HepG2 (cell line): ENCODE data around the gene TMEM233. TPM values are rescaled to one million over a fixed set of nuclear protein-coding genes. Genes with fewer than 3 reads are reported as not detected.

Experiments
- AKNA ChIP-seq: sonication (generic); formaldehyde crosslinking; IDR thresholded peaks from 2 replicates; pipeline ENCODE4 v1.4.0; 2020; ENCODE audit warnings: missing genetic modification reagents, borderline replicate concordance
- ATF2 ChIP-seq: sonication (generic); formaldehyde crosslinking; IDR thresholded peaks from 2 replicates; pipeline ENCODE4 v1.4.0; 2020; ENCODE audit warnings: missing genetic modification reagents
- ATF7 ChIP-seq, 2 experiments: fragments of 450-650 bp in 1 of 2; sonication (generic) in 1 of 2; formaldehyde crosslinking in 1 of 2; IDR thresholded peaks; 2 replicates each; pipeline versions ENCODE4 v1.4.0 to v1.6.1; 2016 to 2020; ENCODE audit warnings: antibody characterized with exemption in 1 of 2, mild to moderate bottlenecking in 1 of 2, missing genetic modification reagents in 1 of 2
- HES4 ChIP-seq: sonication (generic); formaldehyde crosslinking; IDR thresholded peaks from 2 replicates; pipeline ENCODE4 v1.9.0; 2021; ENCODE audit warnings: mild to moderate bottlenecking, missing genetic modification reagents, borderline replicate concordance
- HOXD1 ChIP-seq: sonication (generic); formaldehyde crosslinking; IDR thresholded peaks from 2 replicates; pipeline ENCODE4 v1.5.0; 2020; ENCODE audit warnings: missing genetic modification reagents
- JUND ChIP-seq: sonication (generic); formaldehyde crosslinking; IDR thresholded peaks from 2 replicates; pipeline ENCODE4 v1.8.0; 2022; ENCODE audit warnings: mild to moderate bottlenecking, missing genetic modification reagents
- KDM5B ChIP-seq: sonication (generic); formaldehyde crosslinking; IDR thresholded peaks from 2 replicates; pipeline ENCODE4 v1.4.0; 2020; ENCODE audit warnings: missing genetic modification reagents, mild to moderate bottlenecking, borderline replicate concordance
- RBAK ChIP-seq: sonication (generic); formaldehyde crosslinking; IDR thresholded peaks from 2 replicates; pipeline ENCODE4 v1.5.1; 2020; ENCODE audit warnings: mild to moderate bottlenecking, missing genetic modification reagents
- SKIL ChIP-seq: sonication (generic); formaldehyde crosslinking; IDR thresholded peaks from 2 replicates; pipeline ENCODE4 v1.8.0; 2022; ENCODE audit warnings: missing genetic modification reagents, mild to moderate bottlenecking, moderate library complexity, borderline replicate concordance
- TFAP4 ChIP-seq: sonication (generic); IDR thresholded peaks from 2 replicates; pipeline ENCODE4 v1.6.1; 2016; ENCODE audit warnings: low read depth, borderline replicate concordance
- THAP11 ChIP-seq: IDR thresholded peaks from 2 replicates; pipeline ENCODE4 v1.6.1; 2016; ENCODE audit warnings: missing biosample characterization, missing genetic modification reagents
- THRA ChIP-seq: sonication (generic); formaldehyde crosslinking; IDR thresholded peaks from 2 replicates; pipeline ENCODE4 v1.4.0; 2020; ENCODE audit warnings: missing genetic modification reagents, borderline replicate concordance
- TRAFD1 ChIP-seq: sonication (generic); formaldehyde crosslinking; IDR thresholded peaks from 2 replicates; pipeline ENCODE4 v1.5.1; 2020; ENCODE audit warnings: missing genetic modification reagents, mild to moderate bottlenecking, borderline replicate concordance
- ZC3H13 ChIP-seq: sonication (generic); formaldehyde crosslinking; IDR thresholded peaks from 2 replicates; pipeline ENCODE4 v1.8.1; 2023; ENCODE audit warnings: mild to moderate bottlenecking, missing genetic modification reagents, moderate library complexity
- ZNF3 ChIP-seq: IDR thresholded peaks from 2 replicates; pipeline ENCODE4 v1.7.0; 2017; ENCODE audit warnings: inconsistent platforms
- polyA plus RNA-seq, 8 experiments: library from polyadenylated mRNA; depleted of rRNA in 3 of 8; stranded (reverse) in 7 of 8; unstranded in 1 of 8; fragments of >200 nt; fragmentation: Illumina TruSeq in 4 of 8; extraction: Trizol in 4 of 8; gene quantifications; 2 replicates each; pipeline versions ENCODE4 v1.2.1 to v1.2.3, GENCODE V29; 2011 to 2016; ENCODE audit warnings: low read depth in 4 of 8, missing spikeins in 1 of 8, mixed read lengths in 1 of 8; ENCODE audit not compliant: insufficient read depth in 1 of 8
- total RNA-seq, 5 experiments: library from RNA; depleted of rRNA; stranded (reverse); fragments of >200 nt; fragmentation: Illumina TruSeq; extraction: Trizol; gene quantifications; 2 replicates each; pipeline ENCODE4 v1.2.3, GENCODE V29; 2016; ENCODE audit warnings: low read depth in 1 of 5

The TMEM233 gene
- total and polyA plus RNA-seq, 2 of the 13 experiments (the other 11 are each of a cell fraction or from before 2014, with no cell fraction given) = 0.03 TPM; not detected in 1

- TF ChIP-seq SKIL (CRISPR knock-in tag) (peak; percentile 24; the same call in 1 of the 2 replicates), JUND (CRISPR knock-in tag) (no peak), HES4 (CRISPR knock-in tag) (no peak), RBAK (CRISPR knock-in tag) (no peak), HOXD1 (CRISPR knock-in tag) (0 out of 2 replicates have a peak, but pooled peaks have one; percentile 9), AKNA (CRISPR knock-in tag) (no peak), ATF2 (CRISPR knock-in tag) (peak; percentile 54; the same call in 1 of the 2 replicates), ATF7 (IDR thresholded peaks at IDR 0.05) (no peak), ATF7 (CRISPR knock-in tag; IDR thresholded peaks at IDR 0.05) (no peak), KDM5B (CRISPR knock-in tag) (no peak), TFAP4 (peak; percentile 57; the same call in 1 of the 2 replicates), THRA (CRISPR knock-in tag) (no peak), THAP11 (CRISPR knock-in tag) (0 out of 2 replicates have a peak, but pooled peaks have one; percentile 15), TRAFD1 (no peak), ZNF3 (no peak), ZC3H13 (CRISPR knock-in tag) (peak; percentile 57; the same call in 1 of the 2 replicates)
Observed at GRCh38 chr12:119669744-119670472, 76.3 kb downstream of the TMEM233 start (continued).
